ENCODE results near the gene ALKBH2. TPM values are rescaled to one million over a fixed set of nuclear protein-coding genes. Genes with fewer than 3 reads are reported as not detected.

The ALKBH2 gene
- total RNA-seq, 1 donor from 2014 or later, result 6.5 TPM

DNA sequence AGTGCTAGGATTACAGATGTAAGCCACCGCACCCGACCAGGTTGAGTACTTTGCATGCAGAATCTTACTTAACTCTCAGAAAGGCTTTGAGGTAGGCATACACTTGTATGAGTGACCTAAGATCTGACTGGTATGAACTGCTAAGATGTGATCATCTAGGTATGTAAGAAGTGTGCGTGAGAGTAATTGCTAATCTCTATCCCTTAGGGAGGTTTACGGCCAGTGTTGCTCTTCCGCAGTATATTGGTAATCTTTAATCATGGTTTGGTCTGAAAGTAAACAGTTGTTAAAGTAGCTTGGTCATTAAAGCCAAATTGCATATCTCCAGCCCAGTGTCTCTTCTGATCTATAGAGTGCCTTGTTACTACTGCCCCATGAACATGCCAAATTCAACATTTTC lies 11.9 kb upstream of the ALKBH2 start:
- Histone ChIP-seq H3K27me3 (ENCODE audit: low read depth) (no peaks in the 10 kb centered on the region), H3K36me3 (peaks cover 71% of the 10 kb centered on the region), H3K4me1 (peaks cover 11% of the 10 kb centered on the region), H3K9me3 (replicated peaks) (no peaks in the 10 kb centered on the region), H3K4me3 (no peak overlapping the region), H3K27ac (replicated peaks) (no peak overlapping the region)
- intact Hi-C loops (cut with micrococcal nuclease), result no loop called here
- no peak for TF ChIP-seq CTCF (IDR thresholded peaks at IDR 0.05; ENCODE audit: borderline replicate concordance)
- no peak for DNase-seq

DNA sequence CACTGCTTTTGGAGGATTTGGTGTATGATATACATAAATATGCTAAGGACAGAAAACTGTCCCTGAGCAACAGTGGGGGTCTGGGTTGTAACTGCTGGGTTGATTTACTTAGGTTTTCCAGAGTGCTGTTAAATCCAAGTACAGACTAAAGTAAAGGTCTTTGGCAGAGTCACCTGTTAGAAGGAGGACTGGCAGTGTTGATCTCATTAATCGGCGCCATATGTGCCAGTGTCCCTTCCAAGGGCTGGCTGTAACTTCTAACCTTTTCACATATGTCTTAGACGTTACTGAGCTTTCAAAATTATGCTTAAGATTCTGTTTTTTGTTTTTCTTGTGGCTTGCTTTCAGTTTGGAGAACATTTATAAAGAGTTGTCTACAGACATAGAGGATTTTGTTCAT lies 9.2 kb upstream of the ALKBH2 start:
- Histone ChIP-seq H3K27me3 (ENCODE audit: low read depth) (no peaks in the 10 kb centered on the region), H3K4me3 (no peak overlapping the region), H3K4me1 (peaks cover 32% of the 10 kb centered on the region), H3K27ac (replicated peaks) (no peak overlapping the region), H3K9me3 (replicated peaks) (no peaks in the 10 kb centered on the region), H3K36me3 (peaks cover 69% of the 10 kb centered on the region)
- TF ChIP-seq CTCF (IDR thresholded peaks at IDR 0.05; ENCODE audit: borderline replicate concordance), result no peak
- intact Hi-C loops (cut with micrococcal nuclease), result no loop called here
- no peak for DNase-seq

DNA sequence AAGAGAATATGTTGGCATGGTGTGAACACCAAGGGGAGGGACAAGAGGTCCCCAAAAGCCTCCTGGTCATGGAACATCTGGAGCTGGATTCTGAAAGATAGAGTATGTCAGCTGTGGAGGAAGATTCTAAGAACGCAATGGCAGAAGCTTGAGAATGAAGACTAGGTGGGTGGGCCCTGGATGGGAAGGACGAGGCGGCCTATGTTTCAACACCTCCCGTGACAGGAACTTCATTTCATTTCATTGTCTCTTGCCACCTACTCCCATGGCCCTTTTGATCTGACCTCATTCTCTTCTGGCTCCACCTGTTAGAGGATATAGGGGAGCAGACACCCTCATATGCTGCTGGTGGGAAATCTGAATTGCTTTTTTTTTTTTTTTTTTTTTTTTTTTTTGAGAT lies 7.5 kb upstream of the ALKBH2 start:
- no peak for DNase-seq
- intact Hi-C loops (cut with micrococcal nuclease), result no loop called here
- no peak overlapping the region for H3K27ac ChIP-seq (replicated peaks)
- peaks cover 54% of the 10 kb centered on the region for H3K36me3 ChIP-seq
- no peaks in the 10 kb centered on the region for H3K27me3 ChIP-seq (ENCODE audit: low read depth)
- H3K9me3 ChIP-seq (replicated peaks), result no peaks in the 10 kb centered on the region
- H3K4me1 ChIP-seq, result peaks cover 37% of the 10 kb centered on the region
- no peak for TF ChIP-seq CTCF (IDR thresholded peaks at IDR 0.05; ENCODE audit: borderline replicate concordance)
- no peak overlapping the region for H3K4me3 ChIP-seq

- peak overlapping the region; percentile 90 for H3K27ac ChIP-seq (replicated peaks)
- intact Hi-C loops (cut with micrococcal nuclease), result no loop called here
- peak overlapping the region; percentile 76 for H3K4me3 ChIP-seq
- H3K4me1 ChIP-seq, result peaks cover 37% of the 10 kb centered on the region
- no peak for TF ChIP-seq CTCF (IDR thresholded peaks at IDR 0.05; ENCODE audit: borderline replicate concordance)
- H3K27me3 ChIP-seq (ENCODE audit: low read depth), result no peaks in the 10 kb centered on the region
- H3K36me3 ChIP-seq, result peaks cover 42% of the 10 kb centered on the region
- no peaks in the 10 kb centered on the region for H3K9me3 ChIP-seq (replicated peaks)
- no peak for DNase-seq
Observed at GRCh38 chr12:109099431-109100020, 6.3 kb upstream of the ALKBH2 start.

- DNase-seq, result no peak
- intact Hi-C loops (cut with micrococcal nuclease), result no loop called here
- H3K4me3 ChIP-seq, result peak overlapping the region; percentile 76
- H3K36me3 ChIP-seq, result peaks cover 33% of the 10 kb centered on the region
- H3K27me3 ChIP-seq (ENCODE audit: low read depth), result no peaks in the 10 kb centered on the region
- no peak for TF ChIP-seq CTCF (IDR thresholded peaks at IDR 0.05; ENCODE audit: borderline replicate concordance)
- peaks cover 39% of the 10 kb centered on the region for H3K4me1 ChIP-seq
- H3K27ac ChIP-seq (replicated peaks), result peak overlapping the region; percentile 90
- no peaks in the 10 kb centered on the region for H3K9me3 ChIP-seq (replicated peaks)
Observed at GRCh38 chr12:109098651-109099050, 5.4 kb upstream of the ALKBH2 start.

All from left ventricle myocardium inferior (tissue), 1 donor.